ENCODE results near the gene SLC15A5.

The SLC15A5 gene, protein sequence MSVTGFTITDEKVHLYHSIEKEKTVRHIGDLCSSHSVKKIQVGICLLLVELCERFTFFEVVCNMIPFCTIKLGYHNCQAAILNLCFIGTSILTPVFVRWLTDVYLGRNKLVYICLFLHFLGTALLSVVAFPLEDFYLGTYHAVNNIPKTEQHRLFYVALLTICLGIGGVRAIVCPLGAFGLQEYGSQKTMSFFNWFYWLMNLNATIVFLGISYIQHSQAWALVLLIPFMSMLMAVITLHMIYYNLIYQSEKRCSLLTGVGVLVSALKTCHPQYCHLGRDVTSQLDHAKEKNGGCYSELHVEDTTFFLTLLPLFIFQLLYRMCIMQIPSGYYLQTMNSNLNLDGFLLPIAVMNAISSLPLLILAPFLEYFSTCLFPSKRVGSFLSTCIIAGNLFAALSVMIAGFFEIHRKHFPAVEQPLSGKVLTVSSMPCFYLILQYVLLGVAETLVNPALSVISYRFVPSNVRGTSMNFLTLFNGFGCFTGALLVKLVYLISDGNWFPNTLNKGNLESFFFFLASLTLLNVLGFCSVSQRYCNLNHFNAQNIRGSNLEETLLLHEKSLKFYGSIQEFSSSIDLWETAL

DNA sequence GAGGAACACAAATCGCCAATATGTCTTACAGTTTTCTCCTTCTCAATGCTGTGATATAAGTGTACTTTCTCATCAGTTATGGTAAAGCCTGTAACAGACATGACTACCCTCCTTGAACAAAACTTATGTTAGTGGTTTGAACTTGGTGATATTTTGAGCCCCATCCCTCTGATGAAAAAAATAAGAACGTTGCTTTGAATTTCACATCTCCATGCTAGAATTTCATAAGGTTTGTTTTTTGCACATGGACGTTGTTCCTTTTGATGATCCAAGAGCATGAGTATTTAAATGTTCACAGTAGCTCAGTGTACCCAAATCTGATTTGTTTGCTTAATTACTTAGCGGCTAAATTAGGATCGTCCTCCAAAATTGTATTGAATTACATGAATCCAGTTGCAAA is at the start of gene SLC15A5:
SLC15A5 (minus strand) TSS at position 101 of the 400 bp plus-strand sequence; CDS start at position 101, 0 bp downstream.
- no peak for DNase-seq (ENCODE audit: low spot score)

DNA sequence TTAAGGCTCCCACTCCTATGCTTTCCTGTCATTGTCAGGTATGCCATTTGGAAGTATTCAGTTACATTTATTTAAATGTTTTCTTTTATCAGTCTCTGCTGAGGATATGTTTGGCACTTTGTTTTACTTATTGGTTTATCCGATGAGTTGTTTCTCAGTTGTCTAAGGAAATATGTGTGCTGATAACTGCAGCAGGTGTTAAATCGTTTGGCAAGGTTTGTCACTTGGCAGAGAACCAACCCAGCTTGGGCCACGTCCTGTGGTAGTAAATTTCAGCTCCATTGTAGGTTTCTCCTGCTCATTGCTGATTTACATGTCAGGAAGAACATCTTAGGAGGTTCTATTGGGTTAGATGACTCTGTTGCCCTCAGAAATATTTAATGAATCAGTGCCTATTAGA is 47.9 kb upstream of the SLC15A5 start:
- no peak for DNase-seq (ENCODE audit: low spot score)

DNA sequence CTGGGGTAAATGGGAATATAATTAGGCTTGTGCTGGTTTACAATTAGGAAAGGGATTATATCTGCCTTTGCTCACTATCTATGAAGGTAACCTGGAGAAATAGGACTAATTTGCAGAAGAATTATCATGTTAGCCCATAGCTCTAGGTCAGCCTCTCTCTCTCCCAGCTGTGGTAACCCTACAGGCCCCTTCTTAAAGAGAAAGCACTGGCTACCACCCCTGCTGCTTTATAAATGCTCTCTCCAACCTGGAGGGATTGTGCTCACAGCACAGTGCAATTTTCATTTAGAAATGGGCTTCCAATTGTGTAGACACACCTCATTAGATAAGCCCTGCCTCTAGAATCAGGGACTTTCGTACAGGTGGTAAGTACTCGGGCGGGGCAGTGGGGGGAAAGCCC is 47.3 kb upstream of the SLC15A5 start:
- DNase-seq (ENCODE audit: low spot score), result no peak

DNA sequence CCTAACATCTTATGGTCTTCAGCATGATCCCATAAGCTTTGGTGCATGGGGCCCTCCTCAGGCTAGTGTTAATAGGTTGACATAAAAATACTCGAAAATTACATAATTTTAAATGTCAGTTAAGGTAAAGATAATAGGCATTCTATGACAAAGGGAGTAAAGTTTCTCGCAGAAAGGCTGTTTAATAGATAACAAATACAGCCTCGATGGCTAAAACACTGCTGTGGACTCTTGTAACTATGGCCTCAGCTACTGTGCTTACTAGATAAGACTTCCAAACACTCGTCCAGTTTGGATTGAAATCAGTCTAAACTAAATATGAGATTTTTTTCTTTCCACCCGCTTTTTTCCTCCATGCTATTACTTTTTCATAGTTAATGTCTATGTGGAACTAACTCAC is 46.8 kb upstream of the SLC15A5 start:
- no peak for DNase-seq (ENCODE audit: low spot score)

DNA sequence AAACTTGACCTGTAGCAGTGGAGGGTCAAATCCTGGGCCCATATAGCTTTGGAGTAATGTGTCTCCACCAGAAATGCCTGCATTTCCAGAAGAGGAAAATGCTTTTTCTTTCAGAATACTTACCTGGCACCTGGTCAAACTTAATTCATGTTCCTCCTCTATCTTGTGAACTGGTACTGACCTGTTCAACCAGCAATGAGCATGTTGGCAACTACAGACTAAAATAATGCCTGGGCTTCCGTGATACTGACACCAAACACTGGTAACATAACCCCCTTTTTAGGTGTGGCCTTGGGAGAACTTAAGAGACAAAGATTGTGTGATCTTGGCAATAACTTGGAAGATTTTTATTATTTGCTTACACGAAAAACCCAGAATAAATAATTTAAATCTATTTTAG is 46.2 kb upstream of the SLC15A5 start:
- no peak for DNase-seq (ENCODE audit: low spot score)

DNA sequence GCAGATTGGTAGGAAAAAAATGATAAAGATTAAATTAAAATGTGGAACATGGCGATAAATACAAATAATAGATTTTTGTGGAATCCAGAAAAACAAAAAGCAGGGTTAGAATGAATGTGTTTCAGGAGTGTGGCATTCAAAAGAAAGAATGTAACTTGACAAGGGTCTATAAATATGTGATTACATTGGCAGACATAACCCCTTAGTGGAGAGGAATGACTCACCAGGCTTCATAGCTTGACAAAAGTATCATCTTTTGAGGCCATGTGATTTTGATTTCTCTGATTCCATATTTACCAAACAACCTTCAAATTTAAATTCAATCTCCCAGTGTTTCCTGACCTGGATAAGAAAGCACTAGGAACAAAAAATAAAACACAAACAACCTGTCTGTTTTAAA is 45.5 kb upstream of the SLC15A5 start:
- no peak for DNase-seq (ENCODE audit: low spot score)

DNA sequence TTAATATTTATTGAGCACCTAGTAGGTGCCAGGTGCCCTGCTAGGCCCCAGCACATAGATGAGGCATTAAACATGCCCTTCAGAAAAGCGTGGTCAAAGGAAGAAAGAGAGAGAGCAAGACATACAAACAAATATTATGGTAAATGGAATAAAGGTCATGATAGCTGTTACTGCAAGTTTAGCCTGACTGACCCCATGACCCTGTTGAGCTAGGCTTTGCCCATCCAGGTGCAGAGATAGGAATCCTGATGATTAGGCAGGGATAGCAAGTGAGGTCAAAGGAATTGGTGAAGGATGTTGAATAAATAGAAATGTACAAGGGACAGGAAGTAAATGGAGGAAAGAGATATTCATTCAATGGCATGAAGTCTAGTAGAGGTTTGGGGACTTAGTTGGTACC is 33.4 kb upstream of the SLC15A5 start:
- no peak for DNase-seq (ENCODE audit: low spot score)

DNA sequence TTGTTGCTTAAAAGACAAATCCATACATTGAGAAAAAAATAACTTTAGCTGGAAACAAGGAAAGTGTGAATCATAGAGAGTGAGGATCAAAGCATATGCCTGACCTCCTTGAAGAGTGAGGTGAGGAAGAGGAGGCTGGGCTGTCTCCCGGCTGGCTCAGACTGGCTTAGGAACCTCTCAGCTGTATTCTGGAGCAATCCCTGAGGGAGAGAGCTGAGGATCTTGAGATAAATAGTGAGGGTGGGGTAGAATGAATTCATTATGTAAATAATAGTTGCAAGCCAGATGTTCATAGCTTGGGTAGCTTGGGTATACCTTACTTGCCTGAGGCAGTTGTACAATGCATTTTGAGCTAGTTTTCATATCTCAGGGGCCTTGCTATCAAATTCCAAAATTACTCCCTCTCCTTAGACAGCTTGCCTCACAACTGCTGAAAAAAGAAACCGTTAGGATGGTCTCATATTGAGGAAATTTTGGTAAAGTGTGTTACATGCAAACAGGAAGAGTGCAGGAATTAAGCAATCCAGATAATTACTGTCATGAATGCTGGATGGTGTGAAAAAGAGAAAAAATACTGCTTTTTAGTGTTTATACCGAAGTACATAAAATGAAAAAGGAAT is 30.5 kb upstream of the SLC15A5 start:
- DNase-seq (ENCODE audit: low spot score), result no peak

DNA sequence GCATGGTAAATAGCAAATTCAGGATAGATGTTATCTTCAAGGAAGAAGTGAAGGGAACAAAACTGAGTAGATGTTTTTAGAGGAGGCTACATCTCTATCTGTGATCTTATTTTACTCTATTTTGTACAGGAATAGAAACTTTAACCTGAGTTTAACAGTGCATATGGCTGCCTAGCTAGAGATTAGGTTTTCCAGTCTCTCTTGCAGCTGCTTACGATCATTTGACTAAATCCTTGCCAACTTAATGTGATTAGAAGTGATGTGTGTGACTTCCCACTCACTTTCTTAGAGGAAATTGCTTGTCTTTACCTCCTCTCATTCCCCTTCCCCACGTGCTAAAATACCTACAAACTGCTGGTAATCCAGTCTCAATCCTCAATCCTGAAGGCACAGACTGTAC is 26.5 kb upstream of the SLC15A5 start:
- no peak for DNase-seq (ENCODE audit: low spot score)

DNA sequence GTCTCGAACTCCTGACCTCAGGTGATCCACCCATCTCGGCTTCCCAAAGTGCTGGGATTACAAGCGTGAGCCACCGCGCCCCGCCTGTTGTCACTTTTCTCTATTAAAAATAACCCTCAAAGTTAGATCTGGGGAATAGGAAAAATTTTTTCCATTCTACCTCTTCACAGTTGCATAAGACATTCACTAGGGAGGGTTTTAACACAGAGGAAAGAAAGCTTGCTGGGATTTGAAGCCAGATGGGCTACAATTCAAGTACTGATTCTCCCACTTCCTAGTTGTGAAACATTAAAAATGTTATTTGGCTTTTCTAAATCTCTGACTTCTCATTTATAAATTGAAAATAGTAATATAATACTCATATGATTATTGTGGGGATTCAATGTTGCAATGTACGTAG is 23.3 kb upstream of the SLC15A5 start:
- no peak for DNase-seq (ENCODE audit: low spot score)

DNA sequence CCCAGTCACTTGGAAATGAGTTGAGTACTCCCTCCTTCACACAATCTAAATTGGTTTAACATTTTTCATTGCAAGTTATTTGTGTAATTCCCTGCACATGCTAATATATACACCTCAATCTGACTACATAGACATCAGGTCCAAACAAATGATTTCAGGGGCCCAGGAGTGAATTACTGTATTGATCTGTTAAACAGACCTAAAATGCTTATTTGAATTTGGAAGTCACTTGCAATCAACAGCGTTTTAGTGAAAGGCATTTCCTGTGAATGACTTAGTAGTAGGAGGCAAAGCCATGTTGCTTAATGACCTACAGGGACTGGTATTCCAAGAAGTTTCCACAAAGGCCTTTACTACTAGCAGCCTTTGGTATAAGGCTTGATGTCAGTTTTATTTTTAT is 22.6 kb upstream of the SLC15A5 start:
- no peak for DNase-seq (ENCODE audit: low spot score)

DNA sequence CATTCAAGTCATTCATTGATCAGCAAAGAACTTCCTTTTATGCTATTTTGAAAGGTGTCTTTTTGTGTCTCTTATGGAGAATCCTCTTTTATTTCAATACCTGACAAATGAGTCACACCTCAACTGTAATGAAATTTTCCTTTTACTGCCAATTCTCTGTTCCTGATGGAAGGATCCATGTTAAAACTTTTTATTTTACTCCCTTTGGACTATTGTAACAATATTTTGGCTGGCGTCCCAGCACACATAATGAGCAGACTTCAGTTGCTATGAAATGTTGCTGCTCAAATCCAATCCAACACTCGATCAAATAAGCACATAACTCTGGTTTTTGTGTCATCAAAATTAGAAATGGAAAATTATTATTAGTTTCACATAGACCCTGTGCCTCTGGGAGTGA is 21.9 kb upstream of the SLC15A5 start:
- no peak for DNase-seq (ENCODE audit: low spot score)

DNA sequence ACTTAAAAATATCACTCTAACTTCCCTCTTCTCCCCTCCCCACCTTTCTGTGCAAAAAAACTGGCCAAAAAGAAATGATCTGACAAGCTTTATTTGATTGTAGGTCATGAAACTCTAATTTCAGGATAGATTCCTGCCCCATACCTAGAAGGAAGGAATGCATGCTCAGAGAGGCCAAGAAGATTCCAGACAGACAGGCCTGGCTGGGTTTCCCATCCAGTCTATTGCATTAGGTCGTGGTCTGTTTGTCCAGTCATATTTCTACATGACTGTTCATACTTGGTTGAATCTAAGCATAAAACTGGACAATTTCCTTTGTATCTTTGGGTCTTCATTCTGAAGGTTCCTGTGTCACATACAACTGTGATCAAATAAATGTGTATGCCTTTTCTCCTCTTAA is 20.0 kb upstream of the SLC15A5 start:
- no peak for DNase-seq (ENCODE audit: low spot score)

DNA sequence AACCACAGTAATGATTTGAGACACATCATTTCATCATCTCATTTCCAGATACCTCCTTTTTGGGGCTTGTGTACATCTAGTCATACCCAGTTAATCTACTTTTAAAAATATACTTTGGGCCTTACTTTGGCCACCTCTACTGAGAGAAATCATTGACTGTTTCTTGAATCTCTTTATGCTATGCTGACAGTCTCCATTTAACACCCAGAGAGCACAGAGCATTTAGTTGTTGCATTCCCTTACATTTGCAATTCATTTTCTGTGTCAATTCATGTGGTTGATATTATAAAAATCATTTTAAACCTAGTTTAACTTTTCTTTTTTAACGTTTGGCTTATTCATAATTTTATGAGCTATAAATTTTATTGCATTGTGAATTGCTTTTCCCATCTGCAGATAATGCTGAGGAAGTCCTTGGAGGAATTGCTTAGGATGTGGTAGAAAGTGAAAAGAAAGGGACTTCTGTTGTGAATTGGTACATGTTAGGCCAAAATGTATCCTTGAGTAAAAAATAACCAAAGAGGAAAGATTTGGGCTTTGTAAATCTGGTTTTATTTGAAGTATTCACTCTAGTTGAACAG is 17.0 kb upstream of the SLC15A5 start:
- DNase-seq (ENCODE audit: low spot score), result no peak

DNA sequence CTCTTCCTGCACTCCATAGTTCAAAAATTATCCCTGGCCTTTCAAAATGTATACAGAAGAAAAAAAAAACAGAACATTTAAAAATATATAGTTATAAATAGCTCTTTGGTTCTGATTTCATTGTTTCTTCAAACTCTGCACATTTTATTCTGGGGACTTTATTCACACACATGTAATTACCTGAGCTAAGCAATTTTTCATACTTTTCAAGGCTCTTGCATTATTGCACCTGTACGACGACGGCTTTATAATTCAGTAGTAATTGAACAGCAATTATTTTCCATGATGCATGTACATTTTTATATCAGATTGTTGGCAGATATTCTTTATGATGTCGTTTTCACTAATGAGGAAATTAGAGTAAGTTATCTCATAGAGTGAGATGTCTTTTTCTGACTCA is 13.5 kb upstream of the SLC15A5 start:
- DNase-seq (ENCODE audit: low spot score), result no peak

DNA sequence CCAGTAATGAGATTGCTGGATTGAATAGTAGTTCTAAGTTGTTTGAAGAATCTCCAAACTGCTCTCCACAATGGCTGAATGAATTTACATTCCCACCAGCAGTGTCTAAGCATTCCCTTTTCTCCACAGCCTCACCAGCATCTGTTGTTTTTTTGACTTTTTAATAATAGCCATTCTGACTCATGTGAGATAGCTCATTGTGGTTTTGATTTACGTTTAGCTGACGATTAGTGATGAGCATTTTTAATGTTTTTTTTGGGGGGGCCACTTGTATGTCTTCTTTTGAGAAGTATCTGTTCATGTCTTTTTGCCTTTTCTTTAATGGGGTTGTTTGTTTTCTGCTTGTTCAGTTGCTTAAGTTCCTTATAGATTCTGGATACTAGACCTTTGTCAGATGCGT is 8.1 kb upstream of the SLC15A5 start:
- no peak for DNase-seq (ENCODE audit: low spot score)

DNA sequence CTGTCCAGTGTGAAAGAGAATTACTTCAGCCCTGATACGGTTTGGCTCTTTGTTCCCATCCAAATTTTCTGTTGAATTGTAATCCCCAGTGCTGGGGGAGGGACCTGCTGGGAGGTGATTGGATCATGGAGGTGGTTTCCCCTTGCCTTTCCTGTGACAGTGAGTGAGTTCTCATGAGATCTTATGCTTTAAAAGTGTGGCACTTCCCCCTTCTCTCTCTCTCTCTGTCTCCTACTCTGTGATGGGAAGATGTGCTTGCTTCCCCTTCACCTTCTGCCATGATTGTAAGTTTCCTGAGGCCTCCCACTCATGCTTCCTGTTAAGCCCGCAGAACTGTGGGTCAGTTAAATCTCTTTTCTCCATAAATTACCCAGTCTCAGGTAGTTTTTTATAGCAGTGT is 5.5 kb upstream of the SLC15A5 start:
- no peak for DNase-seq (ENCODE audit: low spot score)

DNA sequence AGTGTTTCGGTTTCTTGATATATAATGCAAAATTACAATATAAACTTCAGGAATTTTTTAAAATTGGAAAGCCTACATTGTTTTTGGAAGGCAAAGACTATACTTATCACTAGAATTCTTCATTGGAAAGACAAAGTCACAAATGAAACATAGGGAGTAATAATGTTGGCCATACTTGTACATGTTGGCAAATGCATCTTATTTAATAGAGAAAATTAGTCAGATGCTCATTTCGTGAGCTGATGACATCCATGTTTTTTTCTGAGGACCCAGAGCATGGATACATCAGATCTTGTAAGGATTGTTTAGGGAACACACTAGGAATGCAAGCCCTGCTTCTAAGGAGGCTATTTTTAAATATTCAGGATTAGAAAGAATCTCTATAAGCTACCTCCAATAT is 4.6 kb upstream of the SLC15A5 start:
- no peak for DNase-seq (ENCODE audit: low spot score)

DNA sequence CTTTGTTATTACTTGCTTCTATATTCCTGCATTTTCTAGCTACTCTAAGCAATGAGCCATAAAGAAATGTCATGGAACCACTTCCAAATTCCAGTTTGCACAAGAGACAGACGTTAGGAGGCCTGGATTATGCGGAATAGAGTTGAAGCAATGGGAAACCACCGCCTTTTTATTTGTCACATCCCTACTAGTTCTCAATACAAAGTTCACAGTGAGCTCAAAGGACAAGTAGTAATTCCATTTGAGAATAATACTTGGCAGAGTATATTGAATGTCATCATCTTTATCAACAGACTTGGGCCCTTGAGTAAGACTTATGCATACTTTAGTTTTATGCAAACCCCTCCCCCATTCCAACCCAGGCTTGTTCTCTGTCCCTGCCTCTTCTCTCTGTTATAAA is 3.7 kb upstream of the SLC15A5 start:
- no peak for DNase-seq (ENCODE audit: low spot score)

DNA sequence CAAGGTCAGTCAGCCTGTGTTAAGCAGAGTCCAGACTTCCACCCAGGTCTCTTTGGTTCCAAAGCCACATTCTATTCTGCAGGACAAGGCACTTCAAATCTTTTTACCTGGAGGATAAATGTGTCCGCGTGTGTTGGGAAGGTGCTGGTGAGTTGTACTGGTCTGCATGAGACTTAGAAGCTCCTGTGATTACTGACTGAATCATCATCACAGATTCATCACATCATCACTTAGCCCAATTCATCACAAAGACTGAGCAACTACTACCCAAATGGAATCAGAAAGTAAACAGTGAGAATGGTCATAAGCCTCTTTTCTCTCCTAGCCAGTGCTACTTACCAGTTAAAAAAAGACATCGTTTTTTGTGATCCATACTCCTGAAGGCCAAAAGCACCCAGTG is 5.3 kb downstream of the SLC15A5 start:
- no peak for DNase-seq (ENCODE audit: low spot score)

DNA sequence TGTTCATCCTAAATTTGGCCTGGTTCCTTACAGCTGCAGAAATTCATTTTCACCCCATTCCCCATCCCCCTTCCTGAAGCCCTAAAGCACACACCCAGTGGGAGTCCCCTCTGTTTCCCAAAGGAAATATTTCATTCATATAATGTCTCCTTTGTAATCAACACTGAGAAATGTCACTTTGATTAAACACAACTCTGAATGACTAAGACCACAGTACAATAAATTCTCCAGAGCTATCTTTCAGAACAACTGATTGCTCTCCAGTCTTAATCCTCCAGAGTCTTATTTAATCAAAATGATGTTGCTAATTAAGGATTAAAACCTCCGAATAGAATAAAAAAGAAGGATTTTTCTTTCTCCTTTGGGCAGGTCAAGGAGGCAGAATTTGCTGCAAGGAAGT is 6.4 kb downstream of the SLC15A5 start:
- no peak for DNase-seq (ENCODE audit: low spot score)

DNA sequence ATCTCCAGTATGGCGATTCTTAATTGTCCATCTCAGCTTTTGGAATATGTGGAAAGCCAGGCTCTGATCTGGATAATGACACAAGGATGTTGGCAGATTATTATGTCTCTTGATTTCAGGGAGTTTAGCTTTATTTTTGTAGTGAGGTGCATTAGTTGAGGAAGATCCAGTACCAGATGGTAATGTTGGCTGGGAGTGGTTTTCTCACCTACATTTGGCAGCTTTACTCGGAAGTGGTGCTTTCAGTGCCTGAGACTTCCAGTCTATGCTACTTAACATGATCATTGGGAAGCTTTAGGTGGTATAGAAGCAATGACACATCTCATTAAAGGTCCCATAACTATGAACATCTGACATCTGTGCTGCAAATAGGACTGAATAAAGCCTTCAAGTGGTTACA is 7.5 kb downstream of the SLC15A5 start:
- DNase-seq (ENCODE audit: low spot score), result no peak

DNA sequence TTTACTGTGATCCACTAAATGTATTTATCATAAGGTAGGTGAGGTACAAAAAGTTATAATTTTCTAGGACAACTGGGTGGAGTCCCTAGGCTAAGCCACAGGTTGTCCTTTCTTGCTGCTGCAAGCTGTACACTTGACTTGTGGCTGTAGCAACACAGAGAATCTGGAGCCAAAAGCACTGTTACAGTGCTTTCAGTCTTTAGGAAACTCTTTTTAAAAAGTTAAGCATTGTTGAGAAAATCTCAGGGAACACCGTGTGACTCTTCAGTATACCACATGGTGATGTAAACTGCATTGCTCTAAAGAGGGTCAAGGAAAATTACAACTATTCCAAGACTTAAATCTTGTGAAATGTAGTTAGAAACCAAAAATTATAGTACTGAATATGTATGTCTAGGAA is 11.4 kb downstream of the SLC15A5 start:
- no peak for DNase-seq (ENCODE audit: low spot score)

Data from iPS-NIHi11 (cell line).